Dedifferentiated amniotic fluid mesenchymal stem cell (primary cell): Measurements from ENCODE around the gene GRM1.
"Not testable (repeated sequence)": the region's sequence is repeated elsewhere in the genome, so short reads cannot be mapped to it uniquely, and the experiment has no call there.

Experiments
- DNase-seq: peaks from one replicate; pipeline ENCODE4 v3.0.0-alpha.2; 2016; ENCODE audit errors: extremely low spot score

The GRM1 gene

GRCh38 chr6:146191612-146192011 lies 162.8 kb downstream of the GRM1 start:
- no peak for DNase-seq

- no peak for DNase-seq
Observed at GRCh38 chr6:146194434-146194833, 165.6 kb downstream of the GRM1 start.

GRCh38 chr6:146200176-146200575 lies 171.3 kb downstream of the GRM1 start:
- DNase-seq, result no peak

- DNase-seq, result no peak
Observed at GRCh38 chr6:146202570-146202969, 173.7 kb downstream of the GRM1 start.

- DNase-seq, result no peak
Observed at GRCh38 chr6:146209942-146210341, 181.1 kb downstream of the GRM1 start.

- no peak for DNase-seq
Observed at GRCh38 chr6:146210406-146211083, 181.7 kb downstream of the GRM1 start.

GRCh38 chr6:146211646-146212045 lies 182.8 kb downstream of the GRM1 start:
- DNase-seq, result no peak

GRCh38 chr6:146212781-146213180 lies 183.9 kb downstream of the GRM1 start:
- DNase-seq, result no peak

GRCh38 chr6:146219101-146219500 lies 190.2 kb downstream of the GRM1 start:
- no peak for DNase-seq

GRCh38 chr6:146224449-146224848 lies 195.6 kb downstream of the GRM1 start:
- DNase-seq, result no peak

- no peak for DNase-seq
Observed at GRCh38 chr6:146224988-146225387, 196.1 kb downstream of the GRM1 start.

GRCh38 chr6:146240322-146240721 lies 211.5 kb downstream of the GRM1 start:
- DNase-seq, result no peak

GRCh38 chr6:146240807-146241206 lies 211.9 kb downstream of the GRM1 start:
- DNase-seq, result no peak

GRCh38 chr6:146243646-146244045 lies 214.8 kb downstream of the GRM1 start:
- not testable (repeated sequence) for DNase-seq

GRCh38 chr6:146244630-146245143 lies 215.8 kb downstream of the GRM1 start:
- no peak for DNase-seq

- no peak for DNase-seq
Observed at GRCh38 chr6:146246028-146246427, 217.2 kb downstream of the GRM1 start.

GRCh38 chr6:146253691-146254090 lies 224.8 kb downstream of the GRM1 start:
- DNase-seq, result no peak

- no peak for DNase-seq
Observed at GRCh38 chr6:146258206-146258605, 229.3 kb downstream of the GRM1 start.

GRCh38 chr6:146260886-146261285 lies 232.0 kb downstream of the GRM1 start:
- no peak for DNase-seq

- DNase-seq, result no peak
Observed at GRCh38 chr6:146265056-146265455, 236.2 kb downstream of the GRM1 start.

GRCh38 chr6:146267447-146267846 lies 238.6 kb downstream of the GRM1 start:
- DNase-seq, result no peak

- DNase-seq, result no peak
Observed at GRCh38 chr6:146267946-146268345, 239.1 kb downstream of the GRM1 start.

GRCh38 chr6:146269482-146269881 lies 240.6 kb downstream of the GRM1 start:
- no peak for DNase-seq

GRCh38 chr6:146271163-146271562 lies 242.3 kb downstream of the GRM1 start:
- DNase-seq, result not testable (repeated sequence)
